Astrocyte (in vitro differentiated cells and primary cell): ENCODE measurements around the gene TMEM150A.

Experiments
- EZH2 ChIP-seq: IDR thresholded peaks from 2 replicates; pipeline ENCODE4 v1.6.1; 2012; ENCODE audit warnings: mild to moderate bottlenecking, low read length, inconsistent platforms; ENCODE audit not compliant: insufficient read depth
- TF ChIP-seq, protein P1 (sequence below): IDR thresholded peaks from 2 replicates; pipeline ENCODE4 v1.5.1; 2011; ENCODE audit warnings: low read depth, mild to moderate bottlenecking, inconsistent platforms, low read length, moderate library complexity; ENCODE audit not compliant: insufficient read depth

DNA sequence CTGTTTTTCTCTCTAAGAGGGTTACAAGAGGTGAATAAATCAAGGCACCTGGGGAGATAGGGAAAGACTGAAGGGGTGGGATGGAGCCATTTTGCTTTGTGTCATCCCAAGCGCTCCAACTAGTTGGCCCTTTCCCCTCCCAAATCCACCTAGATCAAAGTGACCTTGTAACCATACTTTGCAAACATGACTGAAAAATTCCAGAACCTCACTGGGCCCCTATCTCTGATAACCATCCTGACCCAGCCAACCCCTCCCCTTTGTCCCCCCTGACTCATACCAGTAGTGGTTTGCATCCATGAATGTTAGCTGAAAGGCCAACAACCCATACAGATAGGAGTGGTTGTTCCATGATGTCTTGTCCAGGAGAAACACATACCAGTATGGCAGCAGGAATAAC is 44.3 kb downstream of the TMEM150A start:
- TF ChIP-seq, protein P1, sequence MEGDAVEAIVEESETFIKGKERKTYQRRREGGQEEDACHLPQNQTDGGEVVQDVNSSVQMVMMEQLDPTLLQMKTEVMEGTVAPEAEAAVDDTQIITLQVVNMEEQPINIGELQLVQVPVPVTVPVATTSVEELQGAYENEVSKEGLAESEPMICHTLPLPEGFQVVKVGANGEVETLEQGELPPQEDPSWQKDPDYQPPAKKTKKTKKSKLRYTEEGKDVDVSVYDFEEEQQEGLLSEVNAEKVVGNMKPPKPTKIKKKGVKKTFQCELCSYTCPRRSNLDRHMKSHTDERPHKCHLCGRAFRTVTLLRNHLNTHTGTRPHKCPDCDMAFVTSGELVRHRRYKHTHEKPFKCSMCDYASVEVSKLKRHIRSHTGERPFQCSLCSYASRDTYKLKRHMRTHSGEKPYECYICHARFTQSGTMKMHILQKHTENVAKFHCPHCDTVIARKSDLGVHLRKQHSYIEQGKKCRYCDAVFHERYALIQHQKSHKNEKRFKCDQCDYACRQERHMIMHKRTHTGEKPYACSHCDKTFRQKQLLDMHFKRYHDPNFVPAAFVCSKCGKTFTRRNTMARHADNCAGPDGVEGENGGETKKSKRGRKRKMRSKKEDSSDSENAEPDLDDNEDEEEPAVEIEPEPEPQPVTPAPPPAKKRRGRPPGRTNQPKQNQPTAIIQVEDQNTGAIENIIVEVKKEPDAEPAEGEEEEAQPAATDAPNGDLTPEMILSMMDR: no peak
- no peak for TF ChIP-seq EZH2
